Inflammatory macrophage treated with lipopolysaccharide for 1 hour (primary cell): ENCODE measurements around the gene ZNF750.
A peak's percentile ranks its signal among the peaks of the same experiment; 100 is the strongest.

ENCODE experiments used
- DNase-seq, 2 donors: peaks; one replicate each; pipeline ENCODE4 v3.0.0-alpha.2; 2020 to 2022

ZNF750 gene

GRCh38 chr17:82839617-82840292, at the start of gene ZNF750:
ZNF750 (minus strand) TSS chr17:82840022; CDS start chr17:82832454, 7,568 bp downstream.
- DNase-seq = no peak

GRCh38 chr17:82888583-82889495, 49.0 kb upstream of the ZNF750 start:
- DNase-seq = no peak

GRCh38 chr17:82887255-82888164, 47.7 kb upstream of the ZNF750 start:
- DNase-seq = no peak

- no peak for DNase-seq
Measured at GRCh38 chr17:82884970-82885353, 45.1 kb upstream of the ZNF750 start.

- no peak for DNase-seq
Measured at GRCh38 chr17:82884341-82884969, 44.6 kb upstream of the ZNF750 start.

- no peak for DNase-seq
Measured at GRCh38 chr17:82883419-82884031, 43.7 kb upstream of the ZNF750 start.

GRCh38 chr17:82882715-82883418, 43.0 kb upstream of the ZNF750 start:
- DNase-seq = peak in 1 of 2 donors; percentile 17

- peak; percentile 65 to 67 for DNase-seq
Measured at GRCh38 chr17:82881900-82882714, 42.3 kb upstream of the ZNF750 start.

GRCh38 chr17:82881324-82881823, 41.6 kb upstream of the ZNF750 start:
- DNase-seq = no peak

GRCh38 chr17:82880620-82881323, 41.0 kb upstream of the ZNF750 start:
- DNase-seq = no peak

- no peak for DNase-seq
Measured at GRCh38 chr17:82879241-82879640, 39.4 kb upstream of the ZNF750 start.

GRCh38 chr17:82878527-82878926, 38.7 kb upstream of the ZNF750 start:
- DNase-seq = peak in 1 of 2 donors; percentile 26

GRCh38 chr17:82876602-82877379, 37.0 kb upstream of the ZNF750 start:
- peak; percentile 16 to 42 for DNase-seq

GRCh38 chr17:82876149-82876548, 36.3 kb upstream of the ZNF750 start:
- DNase-seq = peak; percentile 12 to 23

GRCh38 chr17:82875407-82875856, 35.6 kb upstream of the ZNF750 start:
- no peak for DNase-seq

- DNase-seq = no peak
Measured at GRCh38 chr17:82874011-82874835, 34.4 kb upstream of the ZNF750 start.

GRCh38 chr17:82873521-82873920, 33.7 kb upstream of the ZNF750 start:
- no peak for DNase-seq
